ENCODE data around the gene U2SURP.

DNA sequence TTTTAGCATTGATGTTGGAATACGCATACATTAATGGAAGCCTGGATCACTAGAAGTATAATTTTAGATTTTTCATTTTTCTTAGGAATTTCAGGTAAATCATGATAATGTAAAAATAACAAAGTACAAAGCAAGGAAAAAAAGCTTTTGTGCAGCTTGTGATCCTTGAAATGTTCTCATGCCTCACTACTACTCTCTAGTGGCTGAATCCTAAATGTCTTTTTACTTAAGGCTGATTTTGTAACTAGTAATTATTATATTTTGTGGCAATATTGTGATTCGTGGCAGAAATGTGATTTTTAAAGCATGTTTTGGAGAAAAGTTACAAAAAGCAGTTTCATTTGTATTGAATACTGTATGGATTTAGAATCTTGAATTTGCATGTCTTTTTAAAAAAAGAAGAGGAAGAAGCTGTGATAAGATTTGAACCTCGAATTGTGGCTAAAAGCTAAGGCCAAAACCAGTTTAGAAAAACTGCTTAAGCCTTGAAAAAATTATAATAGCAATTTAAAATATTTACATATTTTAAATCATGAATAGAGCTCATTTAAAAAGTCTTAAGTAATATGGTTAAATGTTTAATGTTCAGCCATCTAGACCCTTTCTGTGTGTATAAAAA lies 39.0 kb downstream of the U2SURP start:
- TF ChIP-seq EZH2 (IDR thresholded peaks at IDR 0.05; ENCODE audit: insufficient read depth, poor library complexity, severe bottlenecking) (no peak), EZH2phosphoT487 (IDR thresholded peaks at IDR 0.05; ENCODE audit: insufficient read depth, low read depth) (no peak)

Measured in GM23248 (cell line).